Spleen (tissue), 11 donors: ENCODE results near the gene VEGFA. TPM values are rescaled to one million over a fixed set of nuclear protein-coding genes. Genes with fewer than 3 reads are reported as not detected.

Experiments used
- DNase-seq: peaks from one replicate; pipeline ENCODE4 v3.0.0-alpha.2; 2020
- H3K27ac ChIP-seq, 8 donors: fragments of 200-600 bp; sonication (generic) in 7 of 8; 1 replicate in 4 of 8; 2 replicates in 4 of 8; pipeline versions ENCODE4 v1.5.0 to v1.8.0; 2016 to 2021; ENCODE audit warnings: inconsistent platforms in 4 of 8, mild to moderate bottlenecking in 4 of 8, moderate library complexity in 1 of 8
- H3K27me3 ChIP-seq, 7 donors: fragments of 200-600 bp; sonication (generic) in 6 of 7; replicated peaks in 1 of 7; 1 replicate in 4 of 7; 2 replicates in 3 of 7; pipeline versions ENCODE4 v1.5.0 to v1.8.0; 2016 to 2021; ENCODE audit warnings: inconsistent platforms in 3 of 7, mild to moderate bottlenecking in 1 of 7
- H3K36me3 ChIP-seq, 6 donors: fragments of 200-600 bp; sonication (generic) in 5 of 6; 1 replicate in 4 of 6; 2 replicates in 2 of 6; pipeline versions ENCODE4 v1.5.0 to v1.8.0; 2016 to 2021; ENCODE audit warnings: inconsistent platforms in 2 of 6
- H3K4me1 ChIP-seq, 6 donors: fragments of 200-600 bp; sonication (generic) in 5 of 6; 1 replicate in 3 of 6; 2 replicates in 3 of 6; pipeline versions ENCODE4 v1.5.0 to v1.8.0; 2016 to 2021; ENCODE audit warnings: inconsistent platforms in 3 of 6
- H3K4me3 ChIP-seq, 8 donors: fragments of 200-600 bp; sonication (generic) in 7 of 8; 1 replicate in 4 of 8; 2 replicates in 4 of 8; pipeline versions ENCODE4 v1.5.0 to v1.8.0; 2016 to 2021; ENCODE audit warnings: inconsistent platforms in 4 of 8, mild to moderate bottlenecking in 4 of 8, moderate library complexity in 2 of 8
- H3K9me3 ChIP-seq, 8 donors: fragments of 200-600 bp; sonication (generic) in 7 of 8; 1 replicate in 4 of 8; 2 replicates in 4 of 8; pipeline versions ENCODE4 v1.5.0 to v1.8.0; 2016 to 2021; ENCODE audit warnings: inconsistent platforms in 4 of 8
- CTCF ChIP-seq, 11 experiments: fragments of 200-600 bp in 7 of 11; fragments of 450-650 bp in 4 of 11; sonication (generic) in 4 of 11; IDR thresholded peaks in 8 of 11; conservative IDR thresholded peaks in 3 of 11; 1 replicate in 7 of 11; 2 replicates in 4 of 11; pipeline versions ENCODE4 v1.4.0 to v1.8.0; 2016 to 2021; ENCODE audit warnings: antibody characterized with exemption in 11 of 11, inconsistent platforms in 4 of 11, mild to moderate bottlenecking in 1 of 11
- POLR2A ChIP-seq, 3 donors: fragments of 450-650 bp; IDR thresholded peaks; one replicate each; pipeline ENCODE4 v1.5.1; 2017; ENCODE audit warnings: antibody characterized with exemption in 3 of 3, mild to moderate bottlenecking in 1 of 3
- POLR2AphosphoS5 ChIP-seq, 3 donors: sonication (generic); formaldehyde crosslinking; IDR thresholded peaks; one replicate each; pipeline ENCODE4 v1.5.1; 2017; ENCODE audit warnings: antibody characterized with exemption in 3 of 3
- WGBS, 5 donors: extraction: QIAGEN DNeasy Blood & Tissue Kit in 3 of 5; methylation state at CpG; one replicate each; pipeline versions ENCODE4 v1.1.5 to v1.1.7; 2013 to 2018; 5-methylcytosine and 5-hydroxymethylcytosine counted together
- intact Hi-C: fragments of 100-400 bp; cut with DNase I; formaldehyde crosslinking; loops from one replicate; pipeline ENCODE4 v1.15.0; 2023; ENCODE audit warnings: low total_unique reads
- polyA plus RNA-seq, 3 donors: library from polyadenylated mRNA; stranded (reverse); fragments of 200-250 nt; gene quantifications; one replicate each; pipeline ENCODE4 v1.2.1, GENCODE V29; 2013
- total RNA-seq, 7 donors: library from RNA; depleted of rRNA in 3 of 7; stranded (reverse); fragments of >200 nt in 3 of 7; fragmentation: NEBNext Ultra II Directional in 4 of 7; extraction: Animal tissue kit (Norgen Biotek cat#: 25700) in 4 of 7; gene quantifications; one replicate each; pipeline versions ENCODE4 v1.1.0 to v1.2.1, GENCODE V29; 2016 to 2021
- donor health status: healthy with polysubstance abuse.
- donor health status: DM: no; HTN: no; CAD: no; lungs with moderate emphysema.
- donor health status: DM: no; HTN: no; CAD: no.
- donor health status: Bipolar disorder and iron deficiency.
- donor health status: healthy.
- donor health status: DM: no; HTN: no; CAD: no.
- donor health status: DM: yes; HTN: yes; CAD: no.

Gene VEGFA
- total and polyA plus RNA-seq, 10 donors: 31.0 to 486 (median 153) TPM

- no peak overlapping the region for H3K4me3 ChIP-seq
- 62 to 72% (median 71%) methylated on average over 8 to 9 of the region's 9 CpGs for WGBS, 5 donors
- H3K27me3 ChIP-seq: no peaks in the 10 kb centered on the region
- H3K36me3 ChIP-seq: no peaks in the 10 kb centered on the region
- intact Hi-C loops: loop anchor here (10.0 kb wide), 1 partner anchor 93 kb away; no protein-coding TSS in a partner anchor
- H3K4me1 ChIP-seq: peaks cover 0 to 2% (median 0%) of the 10 kb centered on the region in 6 donors
- H3K27ac ChIP-seq: no peak overlapping the region
- no peak for TF ChIP-seq POLR2A (IDR thresholded peaks at IDR 0.05)
- no peak for TF ChIP-seq POLR2AphosphoS5 (IDR thresholded peaks at IDR 0.05)
- TF ChIP-seq CTCF (IDR thresholded peaks at IDR 0.05 in 8 of 11, conservative IDR thresholded peaks at IDR 0.05 in 3 of 11): no peak
- DNase-seq: peak; percentile 61
- H3K9me3 ChIP-seq: no peaks in the 10 kb centered on the region
Measured at GRCh38 chr6:43757966-43758616, 11.9 kb upstream of the VEGFA start.

GRCh38 chr6:43758617-43759050, 11.4 kb upstream of the VEGFA start:
- intact Hi-C loops: loop anchor here (10.0 kb wide), 1 partner anchor 94 kb away; no protein-coding TSS in a partner anchor
- no peaks in the 10 kb centered on the region for H3K36me3 ChIP-seq
- peaks cover 0 to 8% (median 0%) of the 10 kb centered on the region in 6 donors for H3K4me1 ChIP-seq

GRCh38 chr6:43759136-43759906, 10.7 kb upstream of the VEGFA start:
- DNase-seq: peak; percentile 47
- H3K27ac ChIP-seq: peak overlapping the region in 1 of 8 donors; percentile 4
- intact Hi-C loops: loop anchor here (10.0 kb wide), 1 partner anchor 95 kb away; no protein-coding TSS in a partner anchor
- TF ChIP-seq POLR2AphosphoS5 (IDR thresholded peaks at IDR 0.05) (no peak), CTCF (IDR thresholded peaks at IDR 0.05 in 8 of 11, conservative IDR thresholded peaks at IDR 0.05 in 3 of 11) (no peak), POLR2A (IDR thresholded peaks at IDR 0.05) (no peak)
- no peak overlapping the region for H3K4me3 ChIP-seq
- H3K27me3 ChIP-seq: no peaks in the 10 kb centered on the region
- H3K4me1 ChIP-seq: peaks cover 0 to 9% (median 0%) of the 10 kb centered on the region in 6 donors
- no peaks in the 10 kb centered on the region for H3K9me3 ChIP-seq
- no peaks in the 10 kb centered on the region for H3K36me3 ChIP-seq
- 65 to 85% (median 73%) methylated on average over 7 of the region's 7 CpGs for whole genome bisulfite sequencing, 5 donors

More at GRCh38 chr6:43758617-43759050, 11.4 kb upstream of the VEGFA start:
- Histone ChIP-seq H3K4me3 (no peak overlapping the region), H3K27me3 (no peaks in the 10 kb centered on the region), H3K27ac (no peak overlapping the region), H3K9me3 (no peaks in the 10 kb centered on the region)
- WGBS, 5 donors: 49 to 63% (median 56%) methylated on average over 7 to 9 of the region's 9 CpGs
- peak; percentile 68 for DNase-seq
- no peak for TF ChIP-seq POLR2A (IDR thresholded peaks at IDR 0.05)
- no peak for TF ChIP-seq POLR2AphosphoS5 (IDR thresholded peaks at IDR 0.05)
- peak in 7 of 11 experiments; percentile 33 to 64 (median 56) for TF ChIP-seq CTCF (IDR thresholded peaks at IDR 0.05 in 8 of 11, conservative IDR thresholded peaks at IDR 0.05 in 3 of 11)

- H3K4me3 ChIP-seq: no peak overlapping the region
- intact Hi-C loops: loop anchor here (10.0 kb wide), 1 partner anchor 95 kb away; no protein-coding TSS in a partner anchor
- H3K36me3 ChIP-seq: no peaks in the 10 kb centered on the region
- WGBS, 5 donors: 76 to 83% (median 82%) methylated on average over 4 of the region's 4 CpGs
- DNase-seq: no peak
- H3K9me3 ChIP-seq: no peaks in the 10 kb centered on the region
- H3K4me1 ChIP-seq: peaks cover 0 to 9% (median 0%) of the 10 kb centered on the region in 6 donors
- peak overlapping the region in 1 of 8 donors; percentile 4 for H3K27ac ChIP-seq
- TF ChIP-seq CTCF (IDR thresholded peaks at IDR 0.05 in 8 of 11, conservative IDR thresholded peaks at IDR 0.05 in 3 of 11) (no peak), POLR2AphosphoS5 (IDR thresholded peaks at IDR 0.05) (no peak), POLR2A (IDR thresholded peaks at IDR 0.05) (no peak)
- H3K27me3 ChIP-seq: peaks cover 0 to 2% (median 0%) of the 10 kb centered on the region in 7 donors
Measured at GRCh38 chr6:43759907-43760206, 10.2 kb upstream of the VEGFA start.
